SK-N-SH (cell line): ENCODE results near the gene F2RL2. TPM values are rescaled to one million over a fixed set of nuclear protein-coding genes. Genes with fewer than 3 reads are reported as not detected.
A peak's percentile ranks its signal among the peaks of the same experiment; 100 is the strongest.

Experiments used
- CTCF ChIA-PET: fragments of 300-600, 350-600 bp; formaldehyde crosslinking; extraction: SDS; loops from one replicate; lab custom pipeline; 2021; lab: Yijun Ruan, JAX
- POLR2A ChIA-PET: fragments of 350-600 bp; sonication (Branson Sonifier 250); formaldehyde crosslinking; extraction: SDS; loops from one replicate; lab custom pipeline; 2020; ENCODE audit warnings: antibody characterized with exemption, inconsistent platforms; lab: Yijun Ruan, JAX
- DNase-seq: peaks from one replicate; pipeline ENCODE4 v3.0.0; 2012
- H2AFZ ChIP-seq: fragments of 200-600 bp; sonication (generic); 2 replicates; pipeline ENCODE4 v1.8.1; 2016; ENCODE audit warnings: antibody characterized with exemption, mild to moderate bottlenecking, low read depth
- H3F3A ChIP-seq: fragments of 200-600 bp; sonication (generic); replicated peaks from 2 replicates; pipeline ENCODE3; 2016; ENCODE audit warnings: antibody characterized with exemption, mild to moderate bottlenecking; ENCODE audit not compliant: insufficient read depth
- H3K27ac ChIP-seq, 2 experiments: fragments of 200-500 bp in 1 of 2; fragments of 200-600 bp in 1 of 2; sonication (Bioruptor generic) in 1 of 2; sonication (generic), shearing (Covaris generic) in 1 of 2; 2 replicates each; pipeline versions ENCODE4 v1.5.1 to v1.6.1; 2014 to 2016; ENCODE audit warnings: low read depth in 2 of 2, inconsistent platforms in 1 of 2, low read length in 1 of 2, mild to moderate bottlenecking in 1 of 2, mixed read lengths in 1 of 2
- H3K27me3 ChIP-seq: fragments of 200-600 bp; sonication (generic), shearing (Covaris generic); 2 replicates; pipeline ENCODE4 v1.6.1; 2016; ENCODE audit warnings: mixed run types; ENCODE audit not compliant: insufficient read depth
- H3K36me3 ChIP-seq, 2 experiments: fragments of 200-500 bp in 1 of 2; fragments of 200-600 bp in 1 of 2; sonication (Bioruptor generic) in 1 of 2; sonication (generic) in 1 of 2; replicated peaks in 1 of 2; 2 replicates each; pipeline versions ENCODE3 to v1.5.1; 2014 to 2016; ENCODE audit warnings: low read length in 1 of 2, mild to moderate bottlenecking in 1 of 2; ENCODE audit not compliant: insufficient read depth in 2 of 2, control insufficient read depth in 1 of 2
- H3K4me1 ChIP-seq, 2 experiments: fragments of 200-500 bp in 1 of 2; fragments of 200-600 bp in 1 of 2; sonication (Bioruptor generic) in 1 of 2; sonication (generic), shearing (Covaris generic) in 1 of 2; 2 replicates each; pipeline versions ENCODE4 v1.5.1 to v1.6.1; 2014 to 2016; ENCODE audit warnings: low read depth in 1 of 2, low read length in 1 of 2, mixed run types in 1 of 2; ENCODE audit not compliant: insufficient read depth in 2 of 2, control insufficient read depth in 1 of 2
- H3K4me2 ChIP-seq: fragments of 200-600 bp; sonication (generic), shearing (Covaris generic); 2 replicates; pipeline ENCODE4 v1.6.1; 2017; ENCODE audit warnings: mixed run types
- H3K4me3 ChIP-seq, 2 experiments: fragments of 200-500 bp in 1 of 2; fragments of 200-600 bp in 1 of 2; sonication (Bioruptor generic) in 1 of 2; sonication (generic), shearing (Covaris generic) in 1 of 2; 2 replicates each; pipeline versions ENCODE4 v1.5.1 to v1.8.1; 2014 to 2016; ENCODE audit warnings: low read depth in 2 of 2, inconsistent platforms in 1 of 2, low read length in 1 of 2, mild to moderate bottlenecking in 1 of 2, mixed read lengths in 1 of 2, moderate library complexity in 1 of 2
- H3K79me2 ChIP-seq: fragments of 200-600 bp; sonication (generic); 2 replicates; pipeline ENCODE4 v1.8.1; 2017; ENCODE audit warnings: mild to moderate bottlenecking; ENCODE audit not compliant: insufficient read depth
- H3K9ac ChIP-seq: fragments of 200-600 bp; sonication (generic); 2 replicates; pipeline ENCODE4 v1.6.1; 2017; ENCODE audit warnings: mixed run types
- H3K9me2 ChIP-seq: fragments of 200-600 bp; sonication (generic); 2 replicates; pipeline ENCODE4 v1.6.1; 2017; ENCODE audit warnings: mixed run types
- H3K9me3 ChIP-seq: fragments of 200-600 bp; sonication (generic); 2 replicates; pipeline ENCODE4 v1.6.1; 2017; ENCODE audit warnings: mixed run types, mild to moderate bottlenecking, moderate library complexity
- H4K20me1 ChIP-seq: fragments of 200-600 bp; sonication (generic); 2 replicates; pipeline ENCODE4 v1.6.1; 2017; ENCODE audit warnings: mild to moderate bottlenecking, mixed run types; ENCODE audit not compliant: insufficient read depth
- CHD2 ChIP-seq: fragments of 150-350 bp; IDR thresholded peaks from 2 replicates; pipeline ENCODE4 v1.6.1; 2018; ENCODE audit warnings: low read length; ENCODE audit not compliant: partially characterized antibody
- ELF1 ChIP-seq: IDR thresholded peaks from 2 replicates; pipeline ENCODE4 v1.4.0; 2012
- EP300 ChIP-seq, 2 experiments: IDR thresholded peaks; 2 replicates each; pipeline versions ENCODE4 v1.4.0 to v1.6.1; 2012; ENCODE audit warnings: borderline replicate concordance in 1 of 2, low read depth in 1 of 2, low read length in 1 of 2
- EZH2phosphoT487 ChIP-seq: fragments of 200-600 bp; sonication (generic); IDR thresholded peaks from 2 replicates; pipeline ENCODE4 v1.6.1; 2017; ENCODE audit warnings: low read depth, mixed run types, mild to moderate bottlenecking, antibody characterized with exemption, moderate library complexity, borderline replicate concordance
- FOXJ3 ChIP-seq: sonication (generic); formaldehyde crosslinking; IDR thresholded peaks from 2 replicates; pipeline ENCODE4 v1.5.1; 2020; ENCODE audit warnings: mild to moderate bottlenecking, missing genetic modification reagents
- JUND ChIP-seq: IDR thresholded peaks from 2 replicates; pipeline ENCODE4 v1.4.0; 2012
- MEF2A ChIP-seq: IDR thresholded peaks from 2 replicates; pipeline ENCODE4 v1.4.0; 2012; ENCODE audit warnings: low read depth, borderline replicate concordance
- NRF1 ChIP-seq: IDR thresholded peaks from 2 replicates; pipeline ENCODE4 v1.6.1; 2012; ENCODE audit warnings: low read depth, mild to moderate bottlenecking, low read length
- PBX3 ChIP-seq: IDR thresholded peaks from 2 replicates; pipeline ENCODE4; 2012
- POLR2AphosphoS5 ChIP-seq: IDR thresholded peaks from 2 replicates; pipeline ENCODE4 v1.6.1; 2012; ENCODE audit warnings: low read depth, low read length
- RAD21 ChIP-seq: IDR thresholded peaks from 2 replicates; pipeline ENCODE4 v1.6.1; 2012; ENCODE audit warnings: mild to moderate bottlenecking, low read length
- RCOR1 ChIP-seq: fragments of 150-350 bp; IDR thresholded peaks from 2 replicates; pipeline ENCODE4 v1.6.1; 2017; ENCODE audit warnings: antibody characterized with exemption, low read length
- RFX5 ChIP-seq: IDR thresholded peaks from 2 replicates; pipeline ENCODE4 v1.6.1; 2012; ENCODE audit warnings: mild to moderate bottlenecking, improper control_type of control experiment, low read length
- SMC3 ChIP-seq: IDR thresholded peaks from 2 replicates; pipeline ENCODE4 v1.6.1; 2012; ENCODE audit warnings: low read depth, low read length, improper control_type of control experiment
- TCF12 ChIP-seq: IDR thresholded peaks from 2 replicates; pipeline ENCODE4 v1.4.0; 2012
- YY1 ChIP-seq: IDR thresholded peaks from 2 replicates; pipeline ENCODE4 v1.4.0; 2012; ENCODE audit warnings: low read depth, mild to moderate bottlenecking
- WGBS: methylation state at CpG from one replicate; pipeline ENCODE4 v1.1.6; 2017; ENCODE audit warnings: low lambda C conversion rate; 5-methylcytosine and 5-hydroxymethylcytosine counted together
- polyA plus RNA-seq, 3 experiments: library from polyadenylated mRNA; depleted of rRNA; stranded (reverse); fragments of >200 nt; gene quantifications; 2 replicates each; pipeline ENCODE4 v1.2.3, GENCODE V29; 2012
- TF ChIP-seq, protein P1 (sequence below): fragments of 200-600 bp; sonication (generic); IDR thresholded peaks from 2 replicates; pipeline ENCODE4 v1.6.1; 2017; ENCODE audit warnings: antibody characterized with exemption, mild to moderate bottlenecking, moderate library complexity
- TF ChIP-seq, protein P2 (sequence below): fragments of 150-350 bp; IDR thresholded peaks from 2 replicates; pipeline ENCODE4 v1.6.1; 2016; ENCODE audit warnings: mild to moderate bottlenecking, low read depth, low read length
- TF ChIP-seq, protein P3 (sequence below): IDR thresholded peaks from 2 replicates; pipeline ENCODE4 v1.4.0; 2012; ENCODE audit warnings: low read depth, borderline replicate concordance
- TF ChIP-seq, protein P4 (sequence below): IDR thresholded peaks from 2 replicates; pipeline ENCODE4 v1.4.0; 2012; ENCODE audit warnings: low read depth, borderline replicate concordance

Gene F2RL2
- polyA plus RNA-seq, 1 of the 3 experiments (the other 2 are of a cell fraction): 29.4 TPM

- TF ChIP-seq RCOR1: no peak
- TF ChIP-seq, all 33 proteins: peak for 0
Observed at GRCh38 chr5:76610196-76610595, 13.0 kb downstream of the F2RL2 start (continued).

DNA sequence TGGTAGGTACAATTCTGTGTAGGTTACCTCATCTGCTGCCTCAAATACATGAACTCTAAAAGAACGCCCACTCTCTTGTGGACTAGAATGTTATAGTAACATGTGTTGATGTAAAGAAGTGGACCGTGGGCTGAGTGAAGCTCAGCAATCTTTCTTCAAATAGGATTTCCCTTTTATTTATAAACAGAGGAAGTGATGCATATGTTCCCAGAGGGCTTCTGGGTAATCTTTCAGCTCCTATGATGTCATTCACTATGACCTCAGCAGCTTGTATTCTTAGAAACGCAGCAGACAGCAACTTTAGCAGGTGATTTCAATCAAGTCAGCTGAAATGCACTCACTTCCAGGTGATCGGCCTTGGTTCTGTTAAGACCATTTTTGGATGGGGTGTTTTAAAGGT, 14.4 kb downstream of the F2RL2 start:
- H3K9me2 ChIP-seq: no peaks in the 10 kb centered on the region
- DNase-seq: no peak
- CTCF ChIA-PET: interaction anchor here (1.0 to 5.2 kb wide), 3 partner anchors 9 to 165 kb away, joined by 3 to 27 read pairs (median 8); no protein-coding TSS in a partner anchor
- no peaks in the 10 kb centered on the region for H3K27me3 ChIP-seq
- no peak overlapping the region for H3K27ac ChIP-seq
- TF ChIP-seq FOXJ3 (CRISPR knock-in tag) (no peak), TCF12 (no peak; the same call in 1 of the 2 replicates), CHD2 (no peak), RCOR1 (no peak), EP300 (IDR thresholded peaks at IDR 0.05; ENCODE audit: borderline replicate concordance in 1 of 2, low read depth in 1 of 2, low read length in 1 of 2) (no peak), SMC3 (no peak), PBX3 (no peak), NRF1 (no peak)
- TF ChIP-seq, protein P1, sequence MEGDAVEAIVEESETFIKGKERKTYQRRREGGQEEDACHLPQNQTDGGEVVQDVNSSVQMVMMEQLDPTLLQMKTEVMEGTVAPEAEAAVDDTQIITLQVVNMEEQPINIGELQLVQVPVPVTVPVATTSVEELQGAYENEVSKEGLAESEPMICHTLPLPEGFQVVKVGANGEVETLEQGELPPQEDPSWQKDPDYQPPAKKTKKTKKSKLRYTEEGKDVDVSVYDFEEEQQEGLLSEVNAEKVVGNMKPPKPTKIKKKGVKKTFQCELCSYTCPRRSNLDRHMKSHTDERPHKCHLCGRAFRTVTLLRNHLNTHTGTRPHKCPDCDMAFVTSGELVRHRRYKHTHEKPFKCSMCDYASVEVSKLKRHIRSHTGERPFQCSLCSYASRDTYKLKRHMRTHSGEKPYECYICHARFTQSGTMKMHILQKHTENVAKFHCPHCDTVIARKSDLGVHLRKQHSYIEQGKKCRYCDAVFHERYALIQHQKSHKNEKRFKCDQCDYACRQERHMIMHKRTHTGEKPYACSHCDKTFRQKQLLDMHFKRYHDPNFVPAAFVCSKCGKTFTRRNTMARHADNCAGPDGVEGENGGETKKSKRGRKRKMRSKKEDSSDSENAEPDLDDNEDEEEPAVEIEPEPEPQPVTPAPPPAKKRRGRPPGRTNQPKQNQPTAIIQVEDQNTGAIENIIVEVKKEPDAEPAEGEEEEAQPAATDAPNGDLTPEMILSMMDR: no peak
- TF ChIP-seq, protein P2, sequence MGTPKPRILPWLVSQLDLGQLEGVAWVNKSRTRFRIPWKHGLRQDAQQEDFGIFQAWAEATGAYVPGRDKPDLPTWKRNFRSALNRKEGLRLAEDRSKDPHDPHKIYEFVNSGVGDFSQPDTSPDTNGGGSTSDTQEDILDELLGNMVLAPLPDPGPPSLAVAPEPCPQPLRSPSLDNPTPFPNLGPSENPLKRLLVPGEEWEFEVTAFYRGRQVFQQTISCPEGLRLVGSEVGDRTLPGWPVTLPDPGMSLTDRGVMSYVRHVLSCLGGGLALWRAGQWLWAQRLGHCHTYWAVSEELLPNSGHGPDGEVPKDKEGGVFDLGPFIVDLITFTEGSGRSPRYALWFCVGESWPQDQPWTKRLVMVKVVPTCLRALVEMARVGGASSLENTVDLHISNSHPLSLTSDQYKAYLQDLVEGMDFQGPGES: no peak
- TF ChIP-seq, all 33 proteins: peak for 0
- no peak overlapping the region for H2AFZ ChIP-seq
- H3K4me2 ChIP-seq: no peak overlapping the region
- 69% methylated on average over 4 of the region's 4 CpGs for WGBS
- H3K36me3 ChIP-seq: no peaks in the 10 kb centered on the region
- H3F3A ChIP-seq: peaks cover 5% of the 10 kb centered on the region
- H3K4me1 ChIP-seq: peaks cover 3 to 15% of the 10 kb centered on the region in 2 experiments
- no peak overlapping the region for H3K9ac ChIP-seq
- no peaks in the 10 kb centered on the region for H3K9me3 ChIP-seq
- H4K20me1 ChIP-seq: no peaks in the 10 kb centered on the region
- H3K79me2 ChIP-seq: no peaks in the 10 kb centered on the region
- POLR2A ChIA-PET: no interaction called here
- no peak overlapping the region for H3K4me3 ChIP-seq

DNA sequence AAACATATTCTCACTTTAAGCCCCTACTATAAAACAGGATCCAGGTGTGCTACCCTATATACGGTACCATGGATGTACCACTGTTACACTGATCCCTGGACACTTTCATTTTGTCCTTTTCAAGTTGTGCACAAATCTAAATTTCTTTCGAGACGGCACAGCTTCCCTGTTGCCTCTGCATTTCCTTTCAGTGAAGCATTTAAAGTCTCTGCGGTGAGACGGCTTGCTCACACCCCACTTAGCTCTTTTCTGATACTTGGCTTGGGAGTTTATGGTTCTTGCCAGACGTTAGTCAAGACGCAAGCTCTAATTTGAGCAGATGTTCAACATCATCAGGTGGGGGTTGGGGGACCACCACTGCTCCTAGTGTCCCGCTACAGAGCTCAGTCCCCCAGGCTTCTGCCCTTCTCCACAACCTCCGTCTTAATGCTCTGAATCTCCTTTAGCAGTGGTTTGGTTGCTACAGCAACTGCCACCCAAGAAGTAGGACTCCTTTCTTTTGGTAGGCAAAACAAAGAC, 15.8 kb downstream of the F2RL2 start:
- H3K27me3 ChIP-seq: no peaks in the 10 kb centered on the region
- POLR2A ChIA-PET: no interaction called here
- no peak overlapping the region for H3K4me3 ChIP-seq
- H3K9me3 ChIP-seq: no peaks in the 10 kb centered on the region
- H4K20me1 ChIP-seq: no peaks in the 10 kb centered on the region
- no peak for DNase-seq
- H3K27ac ChIP-seq: peak overlapping the region in 1 of 2 experiments; percentile 34; a peak in 1 of 4 replicates
- CTCF ChIA-PET: interaction anchor here (1.3 to 2.3 kb wide), 2 partner anchors 8 to 167 kb away, joined by 4 to 14 read pairs; no protein-coding TSS in a partner anchor
- H3F3A ChIP-seq: peaks cover 5% of the 10 kb centered on the region
- TF ChIP-seq ELF1: no peak
- TF ChIP-seq EZH2phosphoT487: no peak
- TF ChIP-seq YY1: no peak
- TF ChIP-seq, protein P3, sequence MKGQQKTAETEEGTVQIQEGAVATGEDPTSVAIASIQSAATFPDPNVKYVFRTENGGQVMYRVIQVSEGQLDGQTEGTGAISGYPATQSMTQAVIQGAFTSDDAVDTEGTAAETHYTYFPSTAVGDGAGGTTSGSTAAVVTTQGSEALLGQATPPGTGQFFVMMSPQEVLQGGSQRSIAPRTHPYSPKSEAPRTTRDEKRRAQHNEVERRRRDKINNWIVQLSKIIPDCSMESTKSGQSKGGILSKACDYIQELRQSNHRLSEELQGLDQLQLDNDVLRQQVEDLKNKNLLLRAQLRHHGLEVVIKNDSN: no peak
- TF ChIP-seq, protein P4, sequence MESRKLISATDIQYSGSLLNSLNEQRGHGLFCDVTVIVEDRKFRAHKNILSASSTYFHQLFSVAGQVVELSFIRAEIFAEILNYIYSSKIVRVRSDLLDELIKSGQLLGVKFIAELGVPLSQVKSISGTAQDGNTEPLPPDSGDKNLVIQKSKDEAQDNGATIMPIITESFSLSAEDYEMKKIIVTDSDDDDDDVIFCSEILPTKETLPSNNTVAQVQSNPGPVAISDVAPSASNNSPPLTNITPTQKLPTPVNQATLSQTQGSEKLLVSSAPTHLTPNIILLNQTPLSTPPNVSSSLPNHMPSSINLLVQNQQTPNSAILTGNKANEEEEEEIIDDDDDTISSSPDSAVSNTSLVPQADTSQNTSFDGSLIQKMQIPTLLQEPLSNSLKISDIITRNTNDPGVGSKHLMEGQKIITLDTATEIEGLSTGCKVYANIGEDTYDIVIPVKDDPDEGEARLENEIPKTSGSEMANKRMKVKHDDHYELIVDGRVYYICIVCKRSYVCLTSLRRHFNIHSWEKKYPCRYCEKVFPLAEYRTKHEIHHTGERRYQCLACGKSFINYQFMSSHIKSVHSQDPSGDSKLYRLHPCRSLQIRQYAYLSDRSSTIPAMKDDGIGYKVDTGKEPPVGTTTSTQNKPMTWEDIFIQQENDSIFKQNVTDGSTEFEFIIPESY: no peak
- no peak for TF ChIP-seq MEF2A
- TF ChIP-seq RAD21: no peak
- TF ChIP-seq RFX5: no peak
- no peak for TF ChIP-seq EP300 (IDR thresholded peaks at IDR 0.05; ENCODE audit: borderline replicate concordance in 1 of 2, low read depth in 1 of 2, low read length in 1 of 2)
- TF ChIP-seq JUND: no peak
- no peak for TF ChIP-seq POLR2AphosphoS5
- H3K79me2 ChIP-seq: no peaks in the 10 kb centered on the region
- peaks cover 3 to 15% of the 10 kb centered on the region in 2 experiments for H3K4me1 ChIP-seq
- H3K9ac ChIP-seq: no peak overlapping the region
- 0 out of 2 replicates have a peak overlapping the region, but pooled peaks have one; percentile 10 for H3K4me2 ChIP-seq
- H3K36me3 ChIP-seq: no peaks in the 10 kb centered on the region
- H2AFZ ChIP-seq: no peak overlapping the region
- H3K9me2 ChIP-seq: no peaks in the 10 kb centered on the region
- 94% methylated on average over 9 of the region's 9 CpGs for WGBS
